Activated T-helper 17 cell treated with anti-CD3 and anti-CD28 coated beads, Interleukin-2, amount 50 U/mL, for 72 hours (primary cell): ENCODE measurements around the gene FJX1. TPM values are rescaled to one million over a fixed set of nuclear protein-coding genes. Genes with fewer than 3 reads are reported as not detected.
A peak's percentile ranks its signal among the peaks of the same experiment; 100 is the strongest.

Experiments
- ATAC-seq: fragments of 150-1000 bp; cut with Tn5 transposase; replicated peaks from 2 replicates; pipeline ENCODE4 v1.10.0; 2021; ENCODE audit warnings: mild to moderate bottlenecking, moderate library complexity
- H3K27ac Mint-ChIP-seq: one replicate; pipeline ENCODE4 v1.8.0; 2022; ENCODE audit warnings: mixed read lengths
- H3K27me3 Mint-ChIP-seq: one replicate; pipeline ENCODE4 v1.8.0; 2022; ENCODE audit warnings: mixed read lengths
- H3K36me3 Mint-ChIP-seq: one replicate; pipeline ENCODE4 v1.8.0; 2022; ENCODE audit warnings: low read depth, mild to moderate bottlenecking, mixed read lengths
- H3K4me1 Mint-ChIP-seq: one replicate; pipeline ENCODE4 v1.8.0; 2022; ENCODE audit warnings: mixed read lengths
- H3K4me3 Mint-ChIP-seq: one replicate; pipeline ENCODE4 v1.8.0; 2022; ENCODE audit warnings: mild to moderate bottlenecking, mixed read lengths
- H3K9me3 Mint-ChIP-seq: one replicate; pipeline ENCODE4 v1.8.0; 2022; ENCODE audit warnings: mixed read lengths
- total RNA-seq, 2 donors: library from RNA; stranded (reverse); gene quantifications; one replicate each; pipeline ENCODE4 v1.2.3, GENCODE V29; 2022

The FJX1 gene
- total RNA-seq = under 1 TPM; 0.21 to 0.48 TPM

GRCh38 chr11:35617687-35618496, at the start of gene FJX1:
Gene FJX1, plus strand, starts transcription at chr11:35618460. Its CDS starts 177 bp downstream, at chr11:35618637.
- ATAC-seq = peak; percentile 12
- peaks cover 4% of the 10 kb centered on the region for H3K36me3 Mint-ChIP-seq
- H3K4me1 Mint-ChIP-seq = no peaks in the 10 kb centered on the region
- no peaks in the 10 kb centered on the region for H3K9me3 Mint-ChIP-seq
- H3K27me3 Mint-ChIP-seq = peaks cover 38% of the 10 kb centered on the region
- H3K27ac Mint-ChIP-seq = no peak within 1 kb of the TSS
- peak within 1 kb of the TSS; percentile 70 for H3K4me3 Mint-ChIP-seq

DNA sequence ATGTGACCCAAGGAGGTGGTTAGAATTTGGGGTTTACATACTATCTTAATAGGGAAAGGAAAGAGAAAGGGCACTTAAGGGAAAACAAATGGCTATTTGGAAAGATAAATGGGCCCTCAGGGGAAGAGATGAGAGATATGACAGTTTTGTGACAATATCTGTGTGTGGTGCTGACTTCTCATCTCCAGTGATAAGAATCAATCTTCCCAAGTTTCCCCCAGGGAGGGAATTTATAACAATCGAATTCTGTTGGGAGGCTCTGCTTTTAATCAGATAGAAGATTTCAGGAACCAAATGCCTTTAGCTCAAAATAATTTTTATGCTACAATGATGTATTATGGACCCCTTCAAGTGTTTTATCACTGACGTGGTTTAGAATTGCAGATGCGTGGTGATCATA, 46.6 kb upstream of the FJX1 start:
- Mint-ChIP-seq H3K4me3 (no peak overlapping the region), H3K27ac (no peak overlapping the region), H3K36me3 (no peaks in the 10 kb centered on the region), H3K27me3 (peaks cover 35% of the 10 kb centered on the region), H3K4me1 (no peaks in the 10 kb centered on the region), H3K9me3 (peaks cover 11% of the 10 kb centered on the region)
- ATAC-seq = no peak

- Mint-ChIP-seq H3K27me3 (peaks cover 28% of the 10 kb centered on the region), H3K9me3 (no peaks in the 10 kb centered on the region), H3K27ac (no peak overlapping the region), H3K4me3 (no peak overlapping the region), H3K4me1 (no peaks in the 10 kb centered on the region), H3K36me3 (no peaks in the 10 kb centered on the region)
- ATAC-seq = no peak
Measured at GRCh38 chr11:35579557-35580396, 38.5 kb upstream of the FJX1 start.

- Mint-ChIP-seq H3K9me3 (no peaks in the 10 kb centered on the region), H3K4me3 (no peak overlapping the region), H3K4me1 (no peaks in the 10 kb centered on the region), H3K27ac (no peak overlapping the region), H3K27me3 (peaks cover 30% of the 10 kb centered on the region), H3K36me3 (no peaks in the 10 kb centered on the region)
- ATAC-seq = no peak
Measured at GRCh38 chr11:35580397-35580781, 37.9 kb upstream of the FJX1 start.

DNA sequence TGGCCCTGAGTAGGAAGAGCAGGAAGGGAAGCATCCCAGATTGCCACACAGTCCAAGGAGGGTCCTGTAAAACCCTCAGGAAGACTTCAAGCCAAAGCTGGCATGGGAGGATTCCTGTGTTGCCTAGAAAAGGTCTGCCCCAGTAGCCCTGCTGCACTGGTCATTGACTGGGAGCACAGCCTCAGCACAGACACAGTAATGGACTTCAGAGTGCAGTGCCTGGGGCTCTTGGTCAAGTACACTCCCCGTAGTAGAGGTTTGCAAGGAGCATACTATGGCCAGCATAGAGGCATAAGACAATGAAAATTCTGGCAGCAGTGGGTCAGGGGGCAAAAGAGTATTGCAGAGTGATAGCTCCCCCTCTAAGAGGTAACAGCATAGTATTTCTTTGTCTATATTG, 36.2 kb upstream of the FJX1 start:
- Mint-ChIP-seq H3K9me3 (no peaks in the 10 kb centered on the region), H3K4me3 (no peak overlapping the region), H3K36me3 (no peaks in the 10 kb centered on the region), H3K27ac (no peak overlapping the region), H3K4me1 (no peaks in the 10 kb centered on the region), H3K27me3 (peaks cover 30% of the 10 kb centered on the region)
- no peak for ATAC-seq

GRCh38 chr11:35583126-35583525, 35.1 kb upstream of the FJX1 start:
- no peaks in the 10 kb centered on the region for H3K9me3 Mint-ChIP-seq
- H3K36me3 Mint-ChIP-seq = no peaks in the 10 kb centered on the region
- no peak overlapping the region for H3K4me3 Mint-ChIP-seq
- no peak overlapping the region for H3K27ac Mint-ChIP-seq
- H3K27me3 Mint-ChIP-seq = peaks cover 33% of the 10 kb centered on the region
- H3K4me1 Mint-ChIP-seq = no peaks in the 10 kb centered on the region
- ATAC-seq = no peak

DNA sequence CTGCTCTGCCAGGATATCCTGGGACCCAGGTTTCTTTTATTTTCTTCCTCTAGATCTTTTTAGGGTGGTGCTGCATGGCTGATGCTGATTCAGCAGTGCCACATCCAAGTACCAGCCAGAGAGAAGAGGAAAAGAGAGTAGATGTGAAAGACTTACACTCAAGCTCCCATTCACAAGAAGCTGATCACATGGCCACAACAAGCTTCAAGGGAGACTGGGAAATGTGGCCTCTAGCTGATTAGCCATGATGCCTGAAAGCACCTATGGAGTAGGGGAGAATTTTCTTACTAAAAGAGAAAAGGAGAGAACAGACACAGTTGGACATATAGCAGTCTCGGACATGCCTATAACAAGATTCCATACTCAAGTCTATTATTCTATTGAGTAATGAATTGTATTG, 34.4 kb upstream of the FJX1 start:
- H3K27ac Mint-ChIP-seq = no peak overlapping the region
- H3K4me3 Mint-ChIP-seq = no peak overlapping the region
- no peaks in the 10 kb centered on the region for H3K36me3 Mint-ChIP-seq
- ATAC-seq = no peak
- H3K9me3 Mint-ChIP-seq = no peaks in the 10 kb centered on the region
- H3K4me1 Mint-ChIP-seq = no peaks in the 10 kb centered on the region
- H3K27me3 Mint-ChIP-seq = peaks cover 39% of the 10 kb centered on the region

GRCh38 chr11:35584321-35584720, 33.9 kb upstream of the FJX1 start:
- H3K36me3 Mint-ChIP-seq = no peaks in the 10 kb centered on the region
- H3K9me3 Mint-ChIP-seq = no peaks in the 10 kb centered on the region
- no peak overlapping the region for H3K27ac Mint-ChIP-seq
- peaks cover 44% of the 10 kb centered on the region for H3K27me3 Mint-ChIP-seq
- no peaks in the 10 kb centered on the region for H3K4me1 Mint-ChIP-seq
- no peak for ATAC-seq
- H3K4me3 Mint-ChIP-seq = no peak overlapping the region

GRCh38 chr11:35585416-35585815, 32.8 kb upstream of the FJX1 start:
- H3K36me3 Mint-ChIP-seq = no peaks in the 10 kb centered on the region
- no peak overlapping the region for H3K27ac Mint-ChIP-seq
- ATAC-seq = no peak
- peaks cover 45% of the 10 kb centered on the region for H3K27me3 Mint-ChIP-seq
- no peaks in the 10 kb centered on the region for H3K9me3 Mint-ChIP-seq
- no peak overlapping the region for H3K4me3 Mint-ChIP-seq
- H3K4me1 Mint-ChIP-seq = no peaks in the 10 kb centered on the region

DNA sequence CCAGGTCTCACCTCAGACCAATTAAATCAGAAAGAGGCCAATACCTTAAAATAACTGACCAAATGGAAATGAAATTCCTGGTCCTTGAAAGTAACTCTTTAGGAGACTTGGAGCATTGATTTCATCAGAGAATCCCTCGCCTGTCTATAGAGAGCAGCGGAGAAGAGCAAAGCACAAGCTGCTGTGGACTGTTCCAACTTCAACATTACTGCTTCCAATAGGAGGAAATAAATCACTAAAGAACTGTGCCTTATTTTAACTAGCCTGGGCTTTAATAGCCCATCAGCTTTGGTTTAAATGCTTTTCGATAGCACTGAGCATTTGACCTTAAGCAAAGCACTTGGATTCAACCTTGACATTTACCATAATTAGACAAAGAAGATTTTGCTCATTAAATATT, 32.0 kb upstream of the FJX1 start:
- no peaks in the 10 kb centered on the region for H3K4me1 Mint-ChIP-seq
- ATAC-seq = no peak
- H3K27me3 Mint-ChIP-seq = peaks cover 48% of the 10 kb centered on the region
- H3K9me3 Mint-ChIP-seq = no peaks in the 10 kb centered on the region
- no peaks in the 10 kb centered on the region for H3K36me3 Mint-ChIP-seq
- no peak overlapping the region for H3K27ac Mint-ChIP-seq
- no peak overlapping the region for H3K4me3 Mint-ChIP-seq

- Mint-ChIP-seq H3K36me3 (no peaks in the 10 kb centered on the region), H3K27ac (no peak overlapping the region), H3K27me3 (peaks cover 38% of the 10 kb centered on the region), H3K4me1 (no peaks in the 10 kb centered on the region), H3K9me3 (no peaks in the 10 kb centered on the region), H3K4me3 (no peak overlapping the region)
- no peak for ATAC-seq
Measured at GRCh38 chr11:35587972-35588371, 30.3 kb upstream of the FJX1 start.

DNA sequence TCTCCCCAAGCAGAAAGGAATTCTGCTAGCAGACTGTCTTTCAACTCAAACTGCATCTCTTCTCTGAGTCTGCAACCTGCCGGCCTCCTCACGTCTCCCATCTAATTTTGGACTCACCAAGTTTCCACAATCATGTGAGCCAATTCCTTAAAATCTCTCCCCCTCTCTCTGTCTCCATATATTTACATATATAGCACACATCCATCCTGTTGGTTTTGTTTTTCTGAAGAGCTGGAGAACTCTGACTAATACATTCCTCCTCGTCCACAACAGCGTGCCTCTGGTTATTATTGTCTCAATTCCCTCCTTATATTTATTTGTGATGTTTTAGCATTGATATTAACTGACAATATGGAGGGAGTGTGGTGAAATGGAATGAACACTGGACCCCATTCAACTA, 29.6 kb upstream of the FJX1 start:
- Mint-ChIP-seq H3K27me3 (peaks cover 31% of the 10 kb centered on the region), H3K36me3 (no peaks in the 10 kb centered on the region), H3K4me1 (no peaks in the 10 kb centered on the region), H3K27ac (no peak overlapping the region), H3K4me3 (no peak overlapping the region), H3K9me3 (no peaks in the 10 kb centered on the region)
- no peak for ATAC-seq

GRCh38 chr11:35589281-35589680, 29.0 kb upstream of the FJX1 start:
- Mint-ChIP-seq H3K4me1 (no peaks in the 10 kb centered on the region), H3K27me3 (peaks cover 28% of the 10 kb centered on the region), H3K9me3 (no peaks in the 10 kb centered on the region)

DNA sequence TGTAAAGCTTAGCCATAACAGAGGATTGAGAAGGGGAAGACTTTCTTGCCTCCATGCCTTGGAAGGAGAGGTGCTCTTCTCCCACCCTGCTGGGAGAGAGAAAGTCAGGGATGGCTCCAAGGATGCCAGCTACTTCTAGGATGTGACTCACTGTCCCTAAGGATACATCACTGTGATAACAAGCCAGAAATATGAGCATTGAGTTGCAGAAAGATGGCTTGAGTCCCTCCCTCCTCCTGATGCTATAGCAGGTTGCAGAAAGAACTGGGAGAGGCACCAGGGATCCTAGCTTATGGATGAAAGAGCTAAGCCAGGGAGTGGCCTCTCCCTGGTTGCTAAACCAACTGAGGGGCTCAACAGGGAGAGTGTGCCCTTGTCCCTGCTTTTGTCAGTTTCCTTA, 27.8 kb upstream of the FJX1 start:
- H3K36me3 Mint-ChIP-seq = no peaks in the 10 kb centered on the region
- no peak overlapping the region for H3K27ac Mint-ChIP-seq
- no peaks in the 10 kb centered on the region for H3K9me3 Mint-ChIP-seq
- H3K27me3 Mint-ChIP-seq = peaks cover 28% of the 10 kb centered on the region
- H3K4me1 Mint-ChIP-seq = no peaks in the 10 kb centered on the region
- H3K4me3 Mint-ChIP-seq = no peak overlapping the region
- no peak for ATAC-seq

More at GRCh38 chr11:35589281-35589680, 29.0 kb upstream of the FJX1 start:
- no peak overlapping the region for H3K27ac Mint-ChIP-seq
- no peaks in the 10 kb centered on the region for H3K36me3 Mint-ChIP-seq
- no peak for ATAC-seq
- no peak overlapping the region for H3K4me3 Mint-ChIP-seq

- no peaks in the 10 kb centered on the region for H3K4me1 Mint-ChIP-seq
- H3K27ac Mint-ChIP-seq = no peak overlapping the region
- H3K9me3 Mint-ChIP-seq = no peaks in the 10 kb centered on the region
- no peaks in the 10 kb centered on the region for H3K36me3 Mint-ChIP-seq
- no peak for ATAC-seq
- H3K27me3 Mint-ChIP-seq = peaks cover 39% of the 10 kb centered on the region
- H3K4me3 Mint-ChIP-seq = no peak overlapping the region
Measured at GRCh38 chr11:35593143-35593542, 25.1 kb upstream of the FJX1 start.
